ENCODE data around the gene MCC.

DNA sequence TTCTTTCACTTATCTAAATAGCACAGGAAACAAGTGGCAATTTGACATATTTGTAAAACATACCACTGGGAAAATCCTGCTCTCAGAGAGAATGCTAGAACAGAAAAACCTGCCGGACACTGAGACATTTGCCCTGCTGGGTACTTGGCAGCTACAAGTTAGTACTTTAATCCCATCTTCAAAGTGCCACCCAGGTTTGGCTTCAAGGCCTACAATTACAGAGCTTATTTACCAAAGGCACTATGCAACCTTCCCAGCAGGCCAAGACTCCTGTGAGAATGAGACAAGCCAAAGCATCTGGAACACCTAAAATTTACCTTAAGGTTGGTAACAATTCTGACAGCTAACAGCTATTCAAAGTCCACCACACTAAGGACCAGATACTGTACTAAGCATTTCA, 131.8 kb downstream of the MCC start:
- TF ChIP-seq, protein P1, sequence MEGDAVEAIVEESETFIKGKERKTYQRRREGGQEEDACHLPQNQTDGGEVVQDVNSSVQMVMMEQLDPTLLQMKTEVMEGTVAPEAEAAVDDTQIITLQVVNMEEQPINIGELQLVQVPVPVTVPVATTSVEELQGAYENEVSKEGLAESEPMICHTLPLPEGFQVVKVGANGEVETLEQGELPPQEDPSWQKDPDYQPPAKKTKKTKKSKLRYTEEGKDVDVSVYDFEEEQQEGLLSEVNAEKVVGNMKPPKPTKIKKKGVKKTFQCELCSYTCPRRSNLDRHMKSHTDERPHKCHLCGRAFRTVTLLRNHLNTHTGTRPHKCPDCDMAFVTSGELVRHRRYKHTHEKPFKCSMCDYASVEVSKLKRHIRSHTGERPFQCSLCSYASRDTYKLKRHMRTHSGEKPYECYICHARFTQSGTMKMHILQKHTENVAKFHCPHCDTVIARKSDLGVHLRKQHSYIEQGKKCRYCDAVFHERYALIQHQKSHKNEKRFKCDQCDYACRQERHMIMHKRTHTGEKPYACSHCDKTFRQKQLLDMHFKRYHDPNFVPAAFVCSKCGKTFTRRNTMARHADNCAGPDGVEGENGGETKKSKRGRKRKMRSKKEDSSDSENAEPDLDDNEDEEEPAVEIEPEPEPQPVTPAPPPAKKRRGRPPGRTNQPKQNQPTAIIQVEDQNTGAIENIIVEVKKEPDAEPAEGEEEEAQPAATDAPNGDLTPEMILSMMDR (IDR thresholded peaks at IDR 0.05), result no peak
- no peak for TF ChIP-seq POLR2A (IDR thresholded peaks at IDR 0.05)
